ENCODE measurements around the gene ARMC12. TPM values are rescaled to one million over a fixed set of nuclear protein-coding genes. Genes with fewer than 3 reads are reported as not detected.

Gene ARMC12
- total and polyA plus RNA-seq, 2 of the 13 experiments (the other 11 are each of a cell fraction or from before 2014, with no cell fraction given): 1.3 TPM; not detected in 1

DNA sequence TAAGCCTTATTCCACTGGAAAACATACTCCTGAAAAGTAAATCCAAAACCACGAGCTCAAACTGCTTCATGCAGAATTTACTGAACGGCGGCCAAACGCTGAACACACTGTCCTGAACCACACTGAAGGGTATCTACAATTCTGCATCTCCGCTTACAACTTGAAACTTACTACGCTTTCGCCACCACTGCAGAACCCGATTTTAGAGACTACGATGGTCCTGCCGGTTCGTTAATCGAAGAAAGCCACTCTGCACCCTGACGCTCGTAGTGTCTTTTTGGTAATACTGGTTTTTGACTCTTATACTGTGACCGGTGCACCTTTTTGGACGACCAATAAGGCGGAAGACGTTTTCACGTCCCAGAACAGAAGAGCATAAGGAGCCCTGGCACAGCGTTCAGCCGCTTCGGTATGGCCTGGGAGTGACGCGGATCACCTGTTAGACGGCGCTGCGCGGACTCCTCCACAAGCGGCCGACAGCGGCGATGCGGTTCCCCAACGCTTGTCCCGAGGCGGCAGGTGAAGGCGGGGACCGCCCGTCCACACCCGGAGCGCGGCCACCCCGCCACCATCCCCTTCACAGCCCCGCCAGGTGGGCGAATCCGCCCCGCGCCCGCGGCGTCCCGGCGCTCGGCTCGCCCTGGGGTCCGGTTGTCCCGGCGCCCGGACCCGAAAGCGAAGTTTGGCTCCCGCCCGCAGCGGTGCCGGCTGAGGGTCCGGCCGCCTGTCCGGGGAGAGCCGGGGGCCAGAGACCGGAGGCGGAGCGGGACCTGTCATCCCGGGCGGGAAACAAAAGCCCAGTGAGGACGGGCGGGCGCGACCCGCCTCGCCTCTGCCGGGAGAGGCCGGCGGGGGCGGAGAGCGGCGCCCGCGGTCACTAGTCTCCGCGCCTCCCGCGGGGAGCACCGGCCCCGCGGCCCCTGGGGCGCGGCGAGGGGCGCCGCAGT, 48.9 kb upstream of the ARMC12 start (continued):
- TF ChIP-seq, protein P1, sequence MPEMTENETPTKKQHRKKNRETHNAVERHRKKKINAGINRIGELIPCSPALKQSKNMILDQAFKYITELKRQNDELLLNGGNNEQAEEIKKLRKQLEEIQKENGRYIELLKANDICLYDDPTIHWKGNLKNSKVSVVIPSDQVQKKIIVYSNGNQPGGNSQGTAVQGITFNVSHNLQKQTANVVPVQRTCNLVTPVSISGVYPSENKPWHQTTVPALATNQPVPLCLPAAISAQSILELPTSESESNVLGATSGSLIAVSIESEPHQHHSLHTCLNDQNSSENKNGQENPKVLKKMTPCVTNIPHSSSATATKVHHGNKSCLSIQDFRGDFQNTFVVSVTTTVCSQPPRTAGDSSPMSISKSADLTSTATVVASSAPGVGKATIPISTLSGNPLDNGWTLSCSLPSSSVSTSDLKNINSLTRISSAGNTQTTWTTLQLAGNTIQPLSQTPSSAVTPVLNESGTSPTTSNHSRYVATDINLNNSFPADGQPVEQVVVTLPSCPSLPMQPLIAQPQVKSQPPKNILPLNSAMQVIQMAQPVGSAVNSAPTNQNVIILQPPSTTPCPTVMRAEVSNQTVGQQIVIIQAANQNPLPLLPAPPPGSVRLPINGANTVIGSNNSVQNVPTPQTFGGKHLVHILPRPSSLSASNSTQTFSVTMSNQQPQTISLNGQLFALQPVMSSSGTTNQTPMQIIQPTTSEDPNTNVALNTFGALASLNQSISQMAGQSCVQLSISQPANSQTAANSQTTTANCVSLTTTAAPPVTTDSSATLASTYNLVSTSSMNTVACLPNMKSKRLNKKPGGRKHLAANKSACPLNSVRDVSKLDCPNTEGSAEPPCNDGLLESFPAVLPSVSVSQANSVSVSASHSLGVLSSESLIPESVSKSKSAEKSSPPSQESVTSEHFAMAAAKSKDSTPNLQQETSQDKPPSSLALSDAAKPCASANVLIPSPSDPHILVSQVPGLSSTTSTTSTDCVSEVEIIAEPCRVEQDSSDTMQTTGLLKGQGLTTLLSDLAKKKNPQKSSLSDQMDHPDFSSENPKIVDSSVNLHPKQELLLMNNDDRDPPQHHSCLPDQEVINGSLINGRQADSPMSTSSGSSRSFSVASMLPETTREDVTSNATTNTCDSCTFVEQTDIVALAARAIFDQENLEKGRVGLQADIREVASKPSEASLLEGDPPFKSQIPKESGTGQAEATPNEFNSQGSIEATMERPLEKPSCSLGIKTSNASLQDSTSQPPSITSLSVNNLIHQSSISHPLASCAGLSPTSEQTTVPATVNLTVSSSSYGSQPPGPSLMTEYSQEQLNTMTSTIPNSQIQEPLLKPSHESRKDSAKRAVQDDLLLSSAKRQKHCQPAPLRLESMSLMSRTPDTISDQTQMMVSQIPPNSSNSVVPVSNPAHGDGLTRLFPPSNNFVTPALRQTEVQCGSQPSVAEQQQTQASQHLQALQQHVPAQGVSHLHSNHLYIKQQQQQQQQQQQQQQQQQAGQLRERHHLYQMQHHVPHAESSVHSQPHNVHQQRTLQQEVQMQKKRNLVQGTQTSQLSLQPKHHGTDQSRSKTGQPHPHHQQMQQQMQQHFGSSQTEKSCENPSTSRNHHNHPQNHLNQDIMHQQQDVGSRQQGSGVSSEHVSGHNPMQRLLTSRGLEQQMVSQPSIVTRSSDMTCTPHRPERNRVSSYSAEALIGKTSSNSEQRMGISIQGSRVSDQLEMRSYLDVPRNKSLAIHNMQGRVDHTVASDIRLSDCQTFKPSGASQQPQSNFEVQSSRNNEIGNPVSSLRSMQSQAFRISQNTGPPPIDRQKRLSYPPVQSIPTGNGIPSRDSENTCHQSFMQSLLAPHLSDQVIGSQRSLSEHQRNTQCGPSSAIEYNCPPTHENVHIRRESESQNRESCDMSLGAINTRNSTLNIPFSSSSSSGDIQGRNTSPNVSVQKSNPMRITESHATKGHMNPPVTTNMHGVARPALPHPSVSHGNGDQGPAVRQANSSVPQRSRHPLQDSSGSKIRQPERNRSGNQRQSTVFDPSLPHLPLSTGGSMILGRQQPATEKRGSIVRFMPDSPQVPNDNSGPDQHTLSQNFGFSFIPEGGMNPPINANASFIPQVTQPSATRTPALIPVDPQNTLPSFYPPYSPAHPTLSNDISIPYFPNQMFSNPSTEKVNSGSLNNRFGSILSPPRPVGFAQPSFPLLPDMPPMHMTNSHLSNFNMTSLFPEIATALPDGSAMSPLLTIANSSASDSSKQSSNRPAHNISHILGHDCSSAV (CRISPR knock-in tag; IDR thresholded peaks at IDR 0.05; ENCODE audit: borderline replicate concordance): 0 out of 2 replicates have a peak, but pooled peaks have one; percentile 37
- TF ChIP-seq PCBP1 (IDR thresholded peaks at IDR 0.05; ENCODE audit: borderline replicate concordance, low read depth, low read length) (no peak), ZNF543 (CRISPR knock-in tag; IDR thresholded peaks at IDR 0.05) (peak; percentile 59; the same call in 1 of the 2 replicates), ADNP (CRISPR knock-in tag; IDR thresholded peaks at IDR 0.05) (no peak), ZFAT (CRISPR knock-in tag; conservative IDR thresholded peaks at IDR 0.05) (no peak), ZNF792 (CRISPR knock-in tag; IDR thresholded peaks at IDR 0.05) (no peak), ISX (CRISPR knock-in tag; conservative IDR thresholded peaks at IDR 0.05) (0 out of 2 replicates have a peak, but pooled peaks have one; percentile 22), ZNF850 (CRISPR knock-in tag; conservative IDR thresholded peaks at IDR 0.05) (no peak), SMARCC2 (IDR thresholded peaks at IDR 0.05) (no peak), SP5 (CRISPR knock-in tag; IDR thresholded peaks at IDR 0.05; ENCODE audit: borderline replicate concordance, low read depth) (no peak), ZNF138 (CRISPR knock-in tag; IDR thresholded peaks at IDR 0.05; ENCODE audit: low read depth) (no peak), IKZF4 (CRISPR knock-in tag; IDR thresholded peaks at IDR 0.05; ENCODE audit: borderline replicate concordance, low read depth, not compliant biosample characterization) (no peak), RBAK (CRISPR knock-in tag; IDR thresholded peaks at IDR 0.05) (no peak), RBFOX2 (IDR thresholded peaks at IDR 0.05; ENCODE audit: low read depth, low read length) (no peak), SMAD3 (CRISPR knock-in tag; IDR thresholded peaks at IDR 0.05) (no peak)
- TF ChIP-seq, protein P2, sequence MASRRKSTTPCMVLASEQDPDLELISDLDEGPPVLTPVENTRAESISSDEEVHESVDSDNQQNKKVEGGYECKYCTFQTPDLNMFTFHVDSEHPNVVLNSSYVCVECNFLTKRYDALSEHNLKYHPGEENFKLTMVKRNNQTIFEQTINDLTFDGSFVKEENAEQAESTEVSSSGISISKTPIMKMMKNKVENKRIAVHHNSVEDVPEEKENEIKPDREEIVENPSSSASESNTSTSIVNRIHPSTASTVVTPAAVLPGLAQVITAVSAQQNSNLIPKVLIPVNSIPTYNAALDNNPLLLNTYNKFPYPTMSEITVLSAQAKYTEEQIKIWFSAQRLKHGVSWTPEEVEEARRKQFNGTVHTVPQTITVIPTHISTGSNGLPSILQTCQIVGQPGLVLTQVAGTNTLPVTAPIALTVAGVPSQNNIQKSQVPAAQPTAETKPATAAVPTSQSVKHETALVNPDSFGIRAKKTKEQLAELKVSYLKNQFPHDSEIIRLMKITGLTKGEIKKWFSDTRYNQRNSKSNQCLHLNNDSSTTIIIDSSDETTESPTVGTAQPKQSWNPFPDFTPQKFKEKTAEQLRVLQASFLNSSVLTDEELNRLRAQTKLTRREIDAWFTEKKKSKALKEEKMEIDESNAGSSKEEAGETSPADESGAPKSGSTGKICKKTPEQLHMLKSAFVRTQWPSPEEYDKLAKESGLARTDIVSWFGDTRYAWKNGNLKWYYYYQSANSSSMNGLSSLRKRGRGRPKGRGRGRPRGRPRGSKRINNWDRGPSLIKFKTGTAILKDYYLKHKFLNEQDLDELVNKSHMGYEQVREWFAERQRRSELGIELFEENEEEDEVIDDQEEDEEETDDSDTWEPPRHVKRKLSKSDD (CRISPR knock-in tag; IDR thresholded peaks at IDR 0.05; ENCODE audit: low read depth): no peak
- TF ChIP-seq, protein P3, sequence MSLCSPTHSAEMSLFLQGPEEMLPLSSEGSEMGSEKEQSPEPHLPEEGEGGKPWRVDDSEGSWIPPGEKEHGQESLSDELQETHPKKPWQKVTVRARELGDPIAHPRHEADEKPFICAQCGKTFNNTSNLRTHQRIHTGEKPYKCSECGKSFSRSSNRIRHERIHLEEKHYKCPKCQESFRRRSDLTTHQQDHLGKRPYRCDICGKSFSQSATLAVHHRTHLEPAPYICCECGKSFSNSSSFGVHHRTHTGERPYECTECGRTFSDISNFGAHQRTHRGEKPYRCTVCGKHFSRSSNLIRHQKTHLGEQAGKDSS (CRISPR knock-in tag; IDR thresholded peaks at IDR 0.05; ENCODE audit: borderline replicate concordance, low read depth): peak; percentile 72; the same call in 1 of the 2 replicates

All from HepG2 (cell line).